MCF 10A (cell line): ENCODE measurements around the gene ATG7. TPM values are rescaled to one million over a fixed set of nuclear protein-coding genes. Genes with fewer than 3 reads are reported as not detected.
A peak's percentile ranks its signal among the peaks of the same experiment; 100 is the strongest.

ENCODE experiments used
- BruUV-seq: library from RNA; stranded (reverse); fragments of 400-500 nt; replicated peaks from 2 replicates; lab custom pipeline; 2021; lab: Mats Ljungman, UMichigan
- CTCF ChIA-PET: fragments of 300-600 bp; sonication (Branson Sonifier 250); formaldehyde crosslinking; extraction: SDS; loops from one replicate; lab custom pipeline; 2021; ENCODE audit warnings: antibody characterized with exemption, inconsistent platforms; lab: Yijun Ruan, JAX
- POLR2A ChIA-PET: fragments of 300-600, 350-650 bp; sonication (Branson Sonifier 250); formaldehyde crosslinking; extraction: SDS; loops from one replicate; lab custom pipeline; 2020; ENCODE audit warnings: antibody characterized with exemption, inconsistent platforms; lab: Yijun Ruan, JAX
- DNase-seq: peaks from one replicate; pipeline ENCODE4 v3.0.0-alpha.2; 2018; ENCODE audit not compliant: unreplicated experiment
- H3K27ac Mint-ChIP-seq: one replicate; pipeline ENCODE4 v1.8.0; 2022; ENCODE audit warnings: mild to moderate bottlenecking, low read depth, mixed read lengths; ENCODE audit not compliant: unreplicated experiment
- H3K27me3 Mint-ChIP-seq: one replicate; pipeline ENCODE4 v1.8.0; 2022; ENCODE audit warnings: mixed read lengths; ENCODE audit not compliant: insufficient read depth, unreplicated experiment
- H3K36me3 Mint-ChIP-seq: one replicate; pipeline ENCODE4 v1.8.0; 2022; ENCODE audit warnings: mild to moderate bottlenecking, moderate library complexity, mixed read lengths; ENCODE audit not compliant: insufficient read depth, unreplicated experiment
- H3K4me1 Mint-ChIP-seq: one replicate; pipeline ENCODE4 v1.8.0; 2022; ENCODE audit warnings: mixed read lengths; ENCODE audit not compliant: insufficient read depth, unreplicated experiment
- H3K4me3 Mint-ChIP-seq: one replicate; pipeline ENCODE4 v1.8.0; 2022; ENCODE audit warnings: mild to moderate bottlenecking, moderate library complexity, mixed read lengths; ENCODE audit not compliant: unreplicated experiment
- H3K9me3 Mint-ChIP-seq: one replicate; pipeline ENCODE4 v1.8.0; 2022; ENCODE audit warnings: mixed read lengths; ENCODE audit not compliant: unreplicated experiment
- intact Hi-C: fragments of 100-400 bp; cut with micrococcal nuclease; formaldehyde crosslinking; loops from 2 replicates; pipeline ENCODE4 v1.14.1; 2022
- total RNA-seq: library from RNA; stranded (reverse); gene quantifications from 2 replicates; pipeline ENCODE4 v1.2.3, GENCODE V29; 2022
- TF ChIP-seq, protein P1 (sequence below): fragments of 200-600 bp; IDR thresholded peaks from one replicate; pipeline ENCODE4 v1.8.0; 2022; ENCODE audit warnings: antibody characterized with exemption, mild to moderate bottlenecking; ENCODE audit not compliant: unreplicated experiment

The ATG7 gene
- total RNA-seq, 1 experiment from 2014 or later: 54.0 TPM

DNA sequence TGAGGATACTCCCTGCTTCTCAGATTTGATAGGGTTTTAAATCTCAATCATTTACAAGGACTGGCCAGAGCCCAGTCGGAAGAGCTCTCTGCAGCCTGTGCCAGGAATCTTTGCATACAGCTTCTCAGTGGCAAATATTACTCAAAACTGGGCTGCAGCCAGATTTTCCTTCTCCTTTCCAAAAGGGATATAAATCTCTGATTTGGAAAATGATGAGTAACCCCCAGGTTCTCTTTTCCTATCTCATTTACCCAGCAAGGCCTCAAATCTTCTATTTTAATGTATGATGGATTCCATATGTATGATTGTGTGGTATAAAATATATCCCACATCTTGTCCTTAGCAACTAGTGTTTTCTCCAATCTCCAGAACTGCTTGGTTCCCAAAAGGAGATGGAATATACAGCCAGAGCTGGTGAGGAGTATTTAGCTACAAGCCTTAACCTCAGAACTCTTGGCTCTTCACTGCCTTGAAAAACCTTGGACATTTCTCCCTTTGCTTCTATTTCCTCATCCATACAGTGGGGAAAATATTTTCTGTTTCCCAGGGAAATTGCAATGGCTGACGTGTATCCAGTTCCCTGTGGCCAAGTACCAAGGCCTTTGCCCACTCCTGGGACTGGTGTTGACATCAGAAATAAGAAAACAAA, 114.4 kb downstream of the ATG7 start:
- intact Hi-C loops: no loop called here
- TF ChIP-seq, protein P1, sequence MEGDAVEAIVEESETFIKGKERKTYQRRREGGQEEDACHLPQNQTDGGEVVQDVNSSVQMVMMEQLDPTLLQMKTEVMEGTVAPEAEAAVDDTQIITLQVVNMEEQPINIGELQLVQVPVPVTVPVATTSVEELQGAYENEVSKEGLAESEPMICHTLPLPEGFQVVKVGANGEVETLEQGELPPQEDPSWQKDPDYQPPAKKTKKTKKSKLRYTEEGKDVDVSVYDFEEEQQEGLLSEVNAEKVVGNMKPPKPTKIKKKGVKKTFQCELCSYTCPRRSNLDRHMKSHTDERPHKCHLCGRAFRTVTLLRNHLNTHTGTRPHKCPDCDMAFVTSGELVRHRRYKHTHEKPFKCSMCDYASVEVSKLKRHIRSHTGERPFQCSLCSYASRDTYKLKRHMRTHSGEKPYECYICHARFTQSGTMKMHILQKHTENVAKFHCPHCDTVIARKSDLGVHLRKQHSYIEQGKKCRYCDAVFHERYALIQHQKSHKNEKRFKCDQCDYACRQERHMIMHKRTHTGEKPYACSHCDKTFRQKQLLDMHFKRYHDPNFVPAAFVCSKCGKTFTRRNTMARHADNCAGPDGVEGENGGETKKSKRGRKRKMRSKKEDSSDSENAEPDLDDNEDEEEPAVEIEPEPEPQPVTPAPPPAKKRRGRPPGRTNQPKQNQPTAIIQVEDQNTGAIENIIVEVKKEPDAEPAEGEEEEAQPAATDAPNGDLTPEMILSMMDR: no peak
- CTCF ChIA-PET: no interaction called here
- Mint-ChIP-seq H3K27me3 (no peaks in the 10 kb centered on the region), H3K36me3 (peaks cover 9% of the 10 kb centered on the region), H3K4me3 (no peak overlapping the region), H3K9me3 (no peaks in the 10 kb centered on the region), H3K4me1 (peaks cover 25% of the 10 kb centered on the region), H3K27ac (peak overlapping the region; percentile 42)
- no peak for DNase-seq
- POLR2A ChIA-PET: interaction anchor here (0.6 to 1.5 kb wide), 6 partner anchors 170 to 610 kb away, joined by 3 to 6 read pairs (median 4); partner anchors contain the start of gene VGLL4
- BruUV-seq: no TSS peak

DNA sequence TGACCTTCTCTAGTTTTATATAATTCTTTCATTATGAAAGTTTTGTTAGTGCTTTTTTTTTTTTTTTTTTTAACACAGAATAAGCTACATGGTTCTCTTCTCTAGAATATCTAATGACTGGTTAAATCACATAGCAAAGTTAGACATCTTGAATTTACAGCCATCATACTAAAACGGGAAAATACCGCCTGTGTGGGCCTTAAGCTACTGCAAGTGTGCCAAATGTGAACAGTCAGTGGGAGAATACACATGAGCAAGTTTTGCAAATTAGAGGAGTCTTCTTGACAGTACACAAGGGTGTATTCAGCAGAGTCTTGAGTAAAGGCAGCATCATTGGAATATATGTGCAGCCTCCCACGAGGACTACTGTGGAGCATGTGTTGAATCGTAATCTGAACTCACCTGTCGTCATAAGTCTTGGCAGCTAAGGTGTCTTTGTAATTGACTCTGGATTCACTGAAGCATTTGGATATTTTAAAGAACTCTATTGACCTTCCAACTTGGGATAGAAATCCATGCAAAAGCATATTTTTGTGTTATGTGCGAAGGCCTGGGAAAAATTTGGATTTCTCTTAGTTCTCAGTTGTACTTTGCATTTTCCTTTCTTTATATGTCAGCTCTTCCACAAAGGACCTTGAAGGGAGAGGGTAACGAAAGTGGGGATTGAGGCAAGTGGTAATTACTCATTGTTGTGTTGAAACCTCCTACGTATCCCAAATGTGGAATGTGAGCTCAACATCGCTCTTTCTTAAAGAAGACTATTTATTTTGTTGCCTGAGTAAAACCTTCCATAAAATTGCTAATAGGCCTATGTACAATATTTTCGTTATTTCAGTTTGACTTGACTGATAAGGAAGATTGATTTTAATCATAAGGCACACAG, 117.4 kb downstream of the ATG7 start:
- POLR2A ChIA-PET: interaction anchor here (0.6 to 1.6 kb wide), 13 partner anchors 12 to 376 kb away, joined by 3 to 5 read pairs (median 4); partner anchors contain the start of gene VGLL4
- BruUV-seq: no TSS peak
- TF ChIP-seq, protein P1: no peak
- Mint-ChIP-seq H3K27ac (peak overlapping the region; percentile 75), H3K4me1 (peaks cover 38% of the 10 kb centered on the region), H3K27me3 (no peaks in the 10 kb centered on the region), H3K36me3 (peaks cover 6% of the 10 kb centered on the region), H3K9me3 (no peaks in the 10 kb centered on the region), H3K4me3 (no peak overlapping the region)
- CTCF ChIA-PET: interaction anchor here (0.6 to 2.2 kb wide), 5 partner anchors 38 to 735 kb away, joined by 3 to 5 read pairs (median 4); no protein-coding TSS in a partner anchor
- DNase-seq: peak; percentile 77
- intact Hi-C loops: loop anchor here (5.0 kb wide), 1 partner anchor 143 kb away; no protein-coding TSS in a partner anchor

DNA sequence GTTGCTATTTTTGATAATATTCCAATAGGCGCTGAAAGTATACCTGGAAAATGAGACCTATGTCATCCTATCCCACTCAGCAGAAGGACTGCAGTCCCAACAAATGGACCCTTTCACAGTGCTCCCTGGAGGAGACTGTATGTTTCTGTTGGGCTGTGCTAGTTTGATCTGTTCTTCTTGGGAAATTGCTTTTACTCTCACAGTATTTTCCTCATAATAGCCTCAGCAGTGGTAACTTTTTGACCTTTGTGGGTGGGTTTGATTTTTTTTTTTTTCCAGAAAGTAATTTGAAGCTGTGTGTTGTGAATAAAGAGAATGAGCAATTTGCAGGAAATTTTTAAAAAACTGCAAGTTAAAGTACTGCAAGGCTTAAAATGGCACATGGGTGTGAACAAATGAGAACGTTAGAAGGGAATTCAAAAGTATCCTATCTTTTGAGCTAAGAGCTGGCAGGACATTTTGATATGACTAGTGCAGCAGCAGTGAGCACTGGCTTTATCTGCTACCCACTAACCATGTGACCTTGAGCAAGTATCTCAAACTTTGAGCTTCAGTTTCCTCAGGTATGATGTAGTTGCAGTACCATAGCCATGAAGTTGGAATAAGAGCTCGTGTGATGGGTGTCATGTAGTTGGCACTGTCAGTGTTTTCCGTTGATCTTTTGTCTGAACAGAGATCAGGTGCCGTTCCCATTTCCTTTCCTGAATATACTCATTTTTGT, 118.4 kb downstream of the ATG7 start:
- TF ChIP-seq, protein P1: no peak
- Mint-ChIP-seq H3K4me1 (peaks cover 33% of the 10 kb centered on the region), H3K27me3 (no peaks in the 10 kb centered on the region), H3K36me3 (peaks cover 9% of the 10 kb centered on the region), H3K4me3 (no peak overlapping the region), H3K27ac (peak overlapping the region; percentile 75), H3K9me3 (no peaks in the 10 kb centered on the region)
- CTCF ChIA-PET: interaction anchor here (0.6 to 3.6 kb wide), 7 partner anchors 11 to 1118 kb away, joined by 3 to 17 read pairs (median 4); no protein-coding TSS in a partner anchor
- POLR2A ChIA-PET: interaction anchor here (0.6 to 1.5 kb wide), 11 partner anchors 11 to 375 kb away, joined by 3 to 5 read pairs (median 4); partner anchors contain the start of gene VGLL4
- intact Hi-C loops: loop anchor here (5.0 kb wide), 1 partner anchor 142 kb away; no protein-coding TSS in a partner anchor
- no TSS peak for BruUV-seq
- DNase-seq: no peak
